ENCODE results near the gene GKAP1.

DNA sequence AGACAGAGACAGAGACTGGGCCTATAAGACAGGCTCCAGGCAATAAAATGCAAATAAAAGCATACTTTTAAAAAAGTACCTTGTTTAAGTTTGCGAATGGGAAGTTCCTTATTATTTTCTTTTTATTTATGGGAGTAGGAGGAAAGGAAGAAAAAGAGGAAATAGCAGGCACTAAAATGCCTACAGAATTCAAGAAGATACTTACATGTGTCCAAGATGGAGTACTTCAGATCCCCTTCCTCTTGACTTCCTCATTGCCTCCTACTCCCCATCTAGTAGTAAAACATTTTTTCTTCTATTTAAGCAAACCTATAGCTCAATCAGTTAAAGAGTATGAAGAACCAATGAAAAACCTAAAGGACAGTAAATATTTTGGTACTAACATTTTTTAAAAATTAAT is 24.8 kb downstream of the GKAP1 start:
- TF ChIP-seq POLR2A (IDR thresholded peaks at IDR 0.05) = no peak
- TF ChIP-seq, protein P1, sequence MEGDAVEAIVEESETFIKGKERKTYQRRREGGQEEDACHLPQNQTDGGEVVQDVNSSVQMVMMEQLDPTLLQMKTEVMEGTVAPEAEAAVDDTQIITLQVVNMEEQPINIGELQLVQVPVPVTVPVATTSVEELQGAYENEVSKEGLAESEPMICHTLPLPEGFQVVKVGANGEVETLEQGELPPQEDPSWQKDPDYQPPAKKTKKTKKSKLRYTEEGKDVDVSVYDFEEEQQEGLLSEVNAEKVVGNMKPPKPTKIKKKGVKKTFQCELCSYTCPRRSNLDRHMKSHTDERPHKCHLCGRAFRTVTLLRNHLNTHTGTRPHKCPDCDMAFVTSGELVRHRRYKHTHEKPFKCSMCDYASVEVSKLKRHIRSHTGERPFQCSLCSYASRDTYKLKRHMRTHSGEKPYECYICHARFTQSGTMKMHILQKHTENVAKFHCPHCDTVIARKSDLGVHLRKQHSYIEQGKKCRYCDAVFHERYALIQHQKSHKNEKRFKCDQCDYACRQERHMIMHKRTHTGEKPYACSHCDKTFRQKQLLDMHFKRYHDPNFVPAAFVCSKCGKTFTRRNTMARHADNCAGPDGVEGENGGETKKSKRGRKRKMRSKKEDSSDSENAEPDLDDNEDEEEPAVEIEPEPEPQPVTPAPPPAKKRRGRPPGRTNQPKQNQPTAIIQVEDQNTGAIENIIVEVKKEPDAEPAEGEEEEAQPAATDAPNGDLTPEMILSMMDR (IDR thresholded peaks at IDR 0.05) = no peak
